C4-2B (cell line): Measurements from ENCODE around the gene FRMD4B.

Source experiments
- CTCF ChIP-seq: fragments of 450-650 bp; conservative IDR thresholded peaks from 2 replicates; pipeline ENCODE4 v1.5.1; 2017; ENCODE audit warnings: mild to moderate bottlenecking
- ZFX ChIP-seq: fragments of 450-650 bp; IDR thresholded peaks from 2 replicates; pipeline ENCODE4 v1.6.1; 2017

- TF ChIP-seq CTCF = no peak
- no peak for TF ChIP-seq ZFX
Measured at GRCh38 chr3:69354948-69355347, 30.9 kb downstream of the FRMD4B start.
